ENCODE data around the gene FGF4. TPM values are rescaled to one million over a fixed set of nuclear protein-coding genes. Genes with fewer than 3 reads are reported as not detected.

Gene FGF4
- total and polyA plus RNA-seq, 2 donors from 2014 or later = not detected

DNA sequence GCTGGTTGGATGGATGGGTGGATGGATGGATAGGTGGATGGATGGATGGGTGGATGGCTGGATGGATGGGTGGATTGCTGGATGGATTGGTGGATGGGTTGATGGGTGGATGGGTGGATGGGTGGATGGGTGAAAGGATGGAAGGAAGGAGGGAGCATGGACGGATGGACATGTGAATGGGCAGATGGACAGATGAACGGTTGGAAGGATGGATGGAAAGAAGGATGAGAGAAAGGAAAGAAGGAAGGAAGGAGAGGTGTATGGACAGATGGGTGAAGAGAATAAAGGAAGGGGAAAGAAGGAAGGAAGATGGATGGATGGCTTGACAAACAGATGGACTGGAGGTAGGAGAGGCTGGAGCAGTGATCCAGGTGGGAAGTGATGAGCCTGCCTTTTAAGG, 38.7 kb upstream of the FGF4 start:
- peaks cover 5% of the 10 kb centered on the region for H3K27me3 ChIP-seq (ENCODE audit: control insufficient read depth, insufficient read depth, low read length)
- intact Hi-C loops (cut with DNase I) = no loop called here
- H3K36me3 ChIP-seq (ENCODE audit: control insufficient read depth in 2 of 3, insufficient read depth in 3 of 3, low read length in 3 of 3) = no peaks in the 10 kb centered on the region
- H3K4me1 ChIP-seq (ENCODE audit: control insufficient read depth in 2 of 3, insufficient read depth in 2 of 3, low read depth in 1 of 3, low read length in 3 of 3) = no peaks in the 10 kb centered on the region
- no peak for TF ChIP-seq CTCF (IDR thresholded peaks at IDR 0.05; ENCODE audit: borderline replicate concordance, extremely low read depth, insufficient read depth)
- no peak for DNase-seq
- no peaks in the 10 kb centered on the region for H3K9me3 ChIP-seq (ENCODE audit: control insufficient read depth in 2 of 3, insufficient read depth in 1 of 3, low read length in 3 of 3)
- no peak overlapping the region for H3K27ac ChIP-seq (ENCODE audit: low read depth in 2 of 2, low read length in 2 of 2)
- no peak overlapping the region for H3K9ac ChIP-seq (ENCODE audit: low read length in 3 of 3)
- FAIRE-seq = no peak
- no peak overlapping the region for H3K4me3 ChIP-seq (ENCODE audit: low read length in 3 of 3)

DNA sequence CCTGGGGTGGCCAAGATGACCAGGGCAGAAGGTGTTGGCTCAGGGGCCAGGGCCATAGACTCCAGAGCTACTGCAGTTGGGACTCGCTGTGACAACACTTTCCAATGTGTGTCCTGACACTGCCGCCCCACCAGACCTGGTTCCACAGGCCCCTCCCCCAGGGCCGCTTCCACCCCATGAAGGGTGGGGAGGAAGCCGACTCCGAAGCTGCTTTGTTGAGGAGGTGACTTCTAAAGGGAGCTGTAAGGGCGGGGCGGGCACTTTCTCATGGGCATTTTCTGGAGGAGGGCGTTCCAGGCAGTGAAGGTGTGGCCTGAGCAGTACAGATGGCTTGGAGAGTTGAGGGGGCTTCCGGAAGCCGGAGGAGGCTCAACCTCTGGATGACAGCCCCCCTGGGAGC, 37.8 kb upstream of the FGF4 start:
- no peak for FAIRE-seq
- H3K4me3 ChIP-seq (ENCODE audit: low read length in 3 of 3) = no peak overlapping the region
- H3K9me3 ChIP-seq (ENCODE audit: control insufficient read depth in 2 of 3, insufficient read depth in 1 of 3, low read length in 3 of 3) = no peaks in the 10 kb centered on the region
- H3K9ac ChIP-seq (ENCODE audit: low read length in 3 of 3) = no peak overlapping the region
- no peak overlapping the region for H3K27ac ChIP-seq (ENCODE audit: low read depth in 2 of 2, low read length in 2 of 2)
- H3K27me3 ChIP-seq (ENCODE audit: control insufficient read depth, insufficient read depth, low read length) = peaks cover 5% of the 10 kb centered on the region
- no peak for DNase-seq
- intact Hi-C loops (cut with DNase I) = no loop called here
- no peaks in the 10 kb centered on the region for H3K4me1 ChIP-seq (ENCODE audit: control insufficient read depth in 2 of 3, insufficient read depth in 2 of 3, low read depth in 1 of 3, low read length in 3 of 3)
- H3K36me3 ChIP-seq (ENCODE audit: control insufficient read depth in 2 of 3, insufficient read depth in 3 of 3, low read length in 3 of 3) = no peaks in the 10 kb centered on the region
- no peak for TF ChIP-seq CTCF (IDR thresholded peaks at IDR 0.05; ENCODE audit: borderline replicate concordance, extremely low read depth, insufficient read depth)

- Histone ChIP-seq H3K9ac (ENCODE audit: low read length in 3 of 3) (no peak overlapping the region), H3K27me3 (ENCODE audit: control insufficient read depth, insufficient read depth, low read length) (peaks cover 5% of the 10 kb centered on the region), H3K4me1 (ENCODE audit: control insufficient read depth in 2 of 3, insufficient read depth in 2 of 3, low read depth in 1 of 3, low read length in 3 of 3) (no peaks in the 10 kb centered on the region), H3K4me3 (ENCODE audit: low read length in 3 of 3) (no peak overlapping the region), H3K27ac (ENCODE audit: low read depth in 2 of 2, low read length in 2 of 2) (no peak overlapping the region), H3K9me3 (ENCODE audit: control insufficient read depth in 2 of 3, insufficient read depth in 1 of 3, low read length in 3 of 3) (no peaks in the 10 kb centered on the region), H3K36me3 (ENCODE audit: control insufficient read depth in 2 of 3, insufficient read depth in 3 of 3, low read length in 3 of 3) (no peaks in the 10 kb centered on the region)
- FAIRE-seq (no peak), DNase-seq (no peak)
- TF ChIP-seq CTCF (IDR thresholded peaks at IDR 0.05; ENCODE audit: borderline replicate concordance, extremely low read depth, insufficient read depth) = no peak
- intact Hi-C loops (cut with DNase I) = no loop called here
Measured at GRCh38 chr11:69812256-69812655, 37.1 kb upstream of the FGF4 start.

DNA sequence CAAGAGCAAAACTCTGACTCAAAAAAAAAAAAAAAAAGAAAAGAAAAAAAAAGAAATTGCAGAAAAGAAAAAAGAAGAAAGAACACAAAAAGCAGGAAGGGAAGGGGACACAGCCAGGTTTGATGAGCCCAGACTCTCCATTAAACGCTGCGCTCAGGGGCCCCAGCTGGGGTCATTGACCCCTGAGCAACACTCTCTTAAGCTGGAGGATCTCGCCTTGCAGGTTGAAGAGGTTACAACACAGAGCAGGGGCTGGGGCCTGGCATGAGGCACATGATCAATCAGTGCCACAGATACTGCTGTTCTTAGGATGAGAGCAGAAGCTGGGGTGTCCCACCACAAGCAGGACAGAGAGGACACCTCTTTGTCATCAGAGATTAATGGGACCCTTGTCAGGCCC, 36.3 kb upstream of the FGF4 start:
- Histone ChIP-seq H3K9me3 (ENCODE audit: control insufficient read depth in 2 of 3, insufficient read depth in 1 of 3, low read length in 3 of 3) (no peaks in the 10 kb centered on the region), H3K27me3 (ENCODE audit: control insufficient read depth, insufficient read depth, low read length) (peaks cover under 1% of the 10 kb centered on the region), H3K4me1 (ENCODE audit: control insufficient read depth in 2 of 3, insufficient read depth in 2 of 3, low read depth in 1 of 3, low read length in 3 of 3) (no peaks in the 10 kb centered on the region), H3K27ac (ENCODE audit: low read depth in 2 of 2, low read length in 2 of 2) (no peak overlapping the region), H3K9ac (ENCODE audit: low read length in 3 of 3) (no peak overlapping the region), H3K4me3 (ENCODE audit: low read length in 3 of 3) (no peak overlapping the region), H3K36me3 (ENCODE audit: control insufficient read depth in 2 of 3, insufficient read depth in 3 of 3, low read length in 3 of 3) (no peaks in the 10 kb centered on the region)
- TF ChIP-seq CTCF (IDR thresholded peaks at IDR 0.05; ENCODE audit: borderline replicate concordance, extremely low read depth, insufficient read depth) = no peak
- FAIRE-seq (no peak), DNase-seq (no peak)
- intact Hi-C loops (cut with DNase I) = no loop called here
